GM15510 (cell line): ENCODE data around the gene FSTL4.

Source experiments
- POLR2A ChIP-seq: IDR thresholded peaks from 3 replicates; pipeline ENCODE4 v1.6.1; 2011; ENCODE audit warnings: borderline replicate concordance; ENCODE audit not compliant: insufficient read length; ENCODE audit errors: extremely low read depth

The FSTL4 gene

GRCh38 chr5:133155326-133155969 is 456.9 kb downstream of the FSTL4 start:
- TF ChIP-seq POLR2A = no peak

GRCh38 chr5:133154274-133155075 is 457.9 kb downstream of the FSTL4 start:
- no peak for TF ChIP-seq POLR2A

GRCh38 chr5:133150909-133151544 is 461.3 kb downstream of the FSTL4 start:
- no peak for TF ChIP-seq POLR2A

GRCh38 chr5:133149345-133149744 is 463.0 kb downstream of the FSTL4 start:
- no peak for TF ChIP-seq POLR2A

GRCh38 chr5:133147815-133148567 is 464.4 kb downstream of the FSTL4 start:
- TF ChIP-seq POLR2A = no peak

GRCh38 chr5:133147411-133147810 is 464.9 kb downstream of the FSTL4 start:
- no peak for TF ChIP-seq POLR2A
